IMR-90 (cell line): ENCODE data around the gene ZNF853. TPM values are rescaled to one million over a fixed set of nuclear protein-coding genes. Genes with fewer than 3 reads are reported as not detected.
"Not testable (repeated sequence)": the region's sequence is repeated elsewhere in the genome, so short reads cannot be mapped to it uniquely, and the experiment has no call there.

Source experiments
- ATAC-seq: fragments of 200-7000 bp; cut with Tn5 transposase; 2 replicates; pipeline ENCODE4 v1.9.1; 2020; ENCODE audit warnings: low read depth, mild to moderate bottlenecking, moderate library complexity
- BruUV-seq: library from RNA; stranded (reverse); fragments of 400-500 nt; replicated peaks from 2 replicates; lab custom pipeline; 2021; lab: Mats Ljungman, UMichigan
- CTCF ChIA-PET: fragments of 300-600 bp; formaldehyde crosslinking; extraction: SDS; loops from one replicate; lab custom pipeline; 2021; ENCODE audit warnings: antibody characterized with exemption; lab: Yijun Ruan, JAX
- POLR2A ChIA-PET: fragments of 300-600 bp; sonication (Branson Sonifier 250); formaldehyde crosslinking; loops from one replicate; lab custom pipeline; 2022; ENCODE audit warnings: antibody characterized with exemption; ENCODE audit not compliant: unreplicated experiment; lab: Charles Lee
- DNase-seq: peaks from one replicate; pipeline ENCODE4 v3.0.0; 2013
- H2AFZ ChIP-seq: replicated peaks from 2 replicates; pipeline ENCODE3; 2013; ENCODE audit warnings: low read length, mild to moderate bottlenecking; ENCODE audit not compliant: poor library complexity
- H2AK5ac ChIP-seq: 2 replicates; pipeline ENCODE4 v1.6.1; 2013; ENCODE audit warnings: low read depth, low read length, inconsistent platforms
- H2AK9ac ChIP-seq: replicated peaks from 2 replicates; pipeline ENCODE3; 2013; ENCODE audit warnings: mild to moderate bottlenecking, low read depth, low read length, moderate library complexity; ENCODE audit not compliant: poor library complexity
- H2BK120ac ChIP-seq: 2 replicates; pipeline ENCODE4 v1.6.1; 2013; ENCODE audit warnings: low read depth, low read length, inconsistent platforms
- H2BK15ac ChIP-seq: 3 replicates; pipeline ENCODE4 v1.6.1; 2013; ENCODE audit warnings: low read depth, low read length, inconsistent platforms
- H2BK20ac ChIP-seq: 2 replicates; pipeline ENCODE4 v1.6.1; 2013; ENCODE audit warnings: low read depth, mild to moderate bottlenecking, inconsistent platforms, low read length, moderate library complexity
- H2BK5ac ChIP-seq: 2 replicates; pipeline ENCODE4 v1.6.1; 2013; ENCODE audit warnings: mild to moderate bottlenecking, low read depth, low read length, inconsistent platforms; ENCODE audit not compliant: poor library complexity, severe bottlenecking
- H3K14ac ChIP-seq: replicated peaks from 2 replicates; pipeline ENCODE4 v1.6.1; 2013; ENCODE audit warnings: low read depth, low read length, inconsistent platforms
- H3K18ac ChIP-seq: 2 replicates; pipeline ENCODE4 v1.6.1; 2013; ENCODE audit warnings: low read depth, low read length, control low read depth
- H3K23ac ChIP-seq: 2 replicates; pipeline ENCODE4 v1.6.1; 2013; ENCODE audit warnings: low read depth, low read length, inconsistent platforms
- H3K27ac ChIP-seq: 2 replicates; pipeline ENCODE4 v1.5.1; 2013; ENCODE audit warnings: mild to moderate bottlenecking, control low read depth, low read length; ENCODE audit not compliant: insufficient read depth
- H3K27me3 ChIP-seq: 2 replicates; pipeline ENCODE4 v1.6.1; 2013; ENCODE audit warnings: low read length; ENCODE audit not compliant: control insufficient read depth, insufficient read depth
- H3K36me3 ChIP-seq: 2 replicates; pipeline ENCODE4 v1.6.1; 2013; ENCODE audit warnings: low read length, mixed read lengths; ENCODE audit not compliant: control insufficient read depth, insufficient read depth
- H3K4ac ChIP-seq: 2 replicates; pipeline ENCODE4 v1.6.1; 2013; ENCODE audit warnings: low read depth, low read length, inconsistent platforms
- H3K4me1 ChIP-seq: 2 replicates; pipeline ENCODE4 v1.6.1; 2013; ENCODE audit warnings: low read length, mixed read lengths; ENCODE audit not compliant: control insufficient read depth, insufficient read depth
- H3K4me2 ChIP-seq: 2 replicates; pipeline ENCODE4 v1.6.1; 2013; ENCODE audit warnings: low read depth, mild to moderate bottlenecking, control low read depth, low read length, moderate library complexity
- H3K4me3 ChIP-seq: 2 replicates; pipeline ENCODE4 v1.5.1; 2013; ENCODE audit warnings: low read depth, mild to moderate bottlenecking, control low read depth, low read length, moderate library complexity; ENCODE audit not compliant: insufficient read depth
- H3K56ac ChIP-seq: 2 replicates; pipeline ENCODE4 v1.6.1; 2013; ENCODE audit warnings: low read length, inconsistent platforms; ENCODE audit not compliant: insufficient read depth; ENCODE audit errors: extremely low read depth
- H3K79me1 ChIP-seq, 2 experiments: 2 replicates each; pipeline ENCODE4 v1.6.1; 2013; ENCODE audit warnings: low read length in 2 of 2, inconsistent platforms in 1 of 2, low read depth in 1 of 2
- H3K9ac ChIP-seq: 2 replicates; pipeline ENCODE4 v1.6.1; 2013; ENCODE audit warnings: low read depth, low read length, control low read depth
- H3K9me1 ChIP-seq: 2 replicates; pipeline ENCODE4 v1.6.1; 2013; ENCODE audit warnings: low read length, inconsistent platforms; ENCODE audit not compliant: insufficient read depth
- H3K9me3 ChIP-seq: 2 replicates; pipeline ENCODE4 v1.6.1; 2013; ENCODE audit warnings: low read length; ENCODE audit not compliant: control insufficient read depth, insufficient read depth
- H4K20me1 ChIP-seq: 2 replicates; pipeline ENCODE4 v1.6.1; 2013; ENCODE audit warnings: low read length, inconsistent platforms; ENCODE audit not compliant: insufficient read depth
- H4K5ac ChIP-seq: 2 replicates; pipeline ENCODE4 v1.6.1; 2013; ENCODE audit warnings: mild to moderate bottlenecking, low read depth, low read length, control low read depth
- H4K8ac ChIP-seq, 2 experiments: 2 replicates each; pipeline ENCODE4 v1.6.1; 2013; ENCODE audit warnings: low read depth in 2 of 2, low read length in 2 of 2, control low read depth in 1 of 2, inconsistent platforms in 1 of 2
- H4K91ac ChIP-seq: 2 replicates; pipeline ENCODE4 v1.6.1; 2013; ENCODE audit warnings: low read depth, low read length, inconsistent platforms; ENCODE audit not compliant: insufficient read depth
- WGBS, 2 experiments: methylation state at CpG; one replicate each; pipeline versions ENCODE4 v1.1.5 to v1.1.7; 2013; ENCODE audit warnings: missing lambda C conversion rate in 2 of 2; ENCODE audit not compliant: insufficient read length in 1 of 2; ENCODE audit errors: extremely low coverage in 2 of 2; 5-methylcytosine and 5-hydroxymethylcytosine counted together
- dilution Hi-C: fragments of 300-500 bp; cut with HindIII; formaldehyde crosslinking; loops from one replicate; pipeline ENCODE4 v1.14.3; 2018; ENCODE audit warnings: low sequenced_read_pairs; ENCODE audit not compliant: unreplicated experiment
- in situ Hi-C: fragments of 300-500 bp; cut with MboI; formaldehyde crosslinking; loops from 3 replicates; pipeline ENCODE4 v1.14.3; 2019; ENCODE audit warnings: low sequenced_read_pairs, inconsistent platforms, mixed read lengths
- intact Hi-C: fragments of 100-400 bp; cut with micrococcal nuclease; formaldehyde crosslinking; loops from 2 replicates; pipeline ENCODE4 v1.10.0; 2022
- polyA plus RNA-seq, 3 experiments: library from polyadenylated mRNA; depleted of rRNA; stranded (reverse); fragments of >200 nt; gene quantifications; 2 replicates each; pipeline ENCODE4 v1.2.3, GENCODE V29; 2012; ENCODE audit warnings: low replicate concordance in 1 of 3
- total RNA-seq: library from RNA; depleted of rRNA; stranded (reverse); fragments of >200 nt; gene quantifications from 2 replicates; pipeline ENCODE4 v1.2.3, GENCODE V29; 2012

The ZNF853 gene
- total and polyA plus RNA-seq, 2 of the 4 experiments (the other 2 are of a cell fraction) = 3.4 TPM

DNA sequence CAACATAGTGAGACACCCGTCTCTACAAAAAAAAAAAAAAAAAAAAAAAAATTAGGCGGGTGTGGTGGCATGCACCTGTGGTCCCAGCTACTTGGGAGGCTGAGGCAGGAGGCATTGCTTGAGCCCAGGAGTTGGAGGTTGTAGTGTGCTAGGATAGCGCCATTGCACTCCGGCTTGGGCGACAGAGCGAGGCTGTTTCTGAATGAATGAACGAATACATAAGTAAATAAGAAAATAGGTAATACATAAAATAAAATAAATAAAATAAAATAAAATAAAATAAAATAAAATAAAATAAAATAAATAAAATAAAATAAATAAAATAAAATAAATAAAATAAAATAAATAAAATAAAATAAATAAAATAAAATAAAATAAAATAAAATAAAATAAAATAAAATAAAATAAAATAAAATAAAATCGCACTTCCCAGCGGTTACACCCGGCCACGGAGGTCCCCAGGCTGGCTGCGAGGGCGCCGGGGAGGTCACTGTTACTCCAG, 38.5 kb upstream of the ZNF853 start:
- Histone ChIP-seq H2AFZ (peak overlapping the region; percentile 99), H3K27ac (peak overlapping the region; percentile 59; the same call in 1 of the 2 replicates), H3K4ac (peak overlapping the region; percentile 72; the same call in 1 of the 2 replicates), H4K8ac (peak overlapping the region; percentile 94 to 100), H4K5ac (peak overlapping the region; percentile 99), H4K91ac (peak overlapping the region; percentile 70), H2AK5ac (peak overlapping the region; percentile 98), H3K18ac (peak overlapping the region; percentile 50; the same call in 1 of the 2 replicates), H2BK5ac (peak overlapping the region; percentile 20), H2AK9ac (peak overlapping the region; percentile 67), H3K79me1 (peaks cover 0 to 19% of the 10 kb centered on the region in 2 experiments; a peak in 3 of 4 replicates), H3K4me3 (peak overlapping the region; percentile 70), H3K4me2 (peak overlapping the region; percentile 98), H3K36me3 (peaks cover 11% of the 10 kb centered on the region), H3K9ac (peak overlapping the region; percentile 82)
- H3K9me3 ChIP-seq, H3K9me1 ChIP-seq, in situ Hi-C loops, H2BK20ac ChIP-seq, dilution Hi-C loops, H3K23ac ChIP-seq, H3K56ac ChIP-seq, DNase-seq, ATAC-seq, H3K27me3 ChIP-seq, H2BK120ac ChIP-seq, H2BK15ac ChIP-seq, H3K4me1 ChIP-seq, intact Hi-C loops, H3K14ac ChIP-seq, POLR2A ChIA-PET, H4K20me1 ChIP-seq, BruUV-seq: not testable (repeated sequence)
- CTCF ChIA-PET = interaction anchor here (1.9 kb wide), 1 partner anchor 13 kb away, joined by 10 read pairs; the partner anchor contains the start of gene INTS15
- 0% methylated on average over 4 of the region's 14 CpGs; no CpG with 5 or more reads in 1 of the 2 experiments for WGBS, 2 experiments
